ENCODE results near the gene SDF4. TPM values are rescaled to one million over a fixed set of nuclear protein-coding genes. Genes with fewer than 3 reads are reported as not detected.

SDF4 gene
- total and polyA plus RNA-seq, 2 of the 13 experiments (the other 11 are each of a cell fraction or from before 2014, with no cell fraction given) = 80.8 to 107 TPM

DNA sequence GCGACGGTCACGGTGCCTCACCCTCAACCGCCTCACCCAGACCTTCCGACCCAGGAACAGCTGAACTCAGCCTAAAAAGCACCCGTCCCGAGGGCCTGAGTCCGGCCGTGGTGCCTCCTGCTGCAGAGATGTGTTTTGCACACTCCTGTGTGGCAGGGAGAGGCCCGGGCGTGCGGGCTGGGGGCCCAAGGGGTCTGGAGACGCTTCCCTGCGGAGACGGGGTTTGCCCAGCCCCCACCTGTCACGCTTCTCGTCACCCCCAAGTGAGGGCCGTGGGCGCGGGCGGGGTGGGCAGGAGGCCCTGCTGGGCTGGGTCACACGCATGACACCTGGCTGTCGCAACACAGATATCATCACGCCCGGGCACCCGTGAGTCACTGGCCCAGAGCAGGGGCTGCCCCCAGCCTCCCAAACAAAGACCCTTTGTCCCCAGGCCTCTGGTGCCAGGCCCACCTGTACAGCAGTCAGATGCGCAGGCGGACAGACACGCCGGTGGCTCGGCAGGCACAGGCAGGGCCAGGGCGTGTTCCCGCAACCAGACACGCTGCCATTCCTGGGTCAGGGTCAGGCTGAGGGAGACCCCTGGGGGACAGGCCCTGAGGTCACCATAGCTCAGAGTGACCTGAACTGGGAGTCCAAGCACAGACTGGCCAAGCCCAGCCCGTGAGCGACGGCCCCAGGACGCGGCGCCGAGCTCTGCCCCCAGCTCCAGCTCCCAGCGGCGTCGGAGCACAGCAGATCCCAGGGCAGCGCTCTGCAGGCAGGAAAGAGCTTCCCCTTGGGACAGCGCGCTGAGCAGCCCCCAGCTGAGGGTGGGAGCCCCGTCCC, 6.3 kb upstream of the SDF4 start:
- peak overlapping the region; percentile 48 for H3K27ac ChIP-seq (ENCODE audit: extremely low read length, insufficient read depth, low read length)
- H2AFZ ChIP-seq (ENCODE audit: low read length) = no peak overlapping the region
- no peaks in the 10 kb centered on the region for H4K20me1 ChIP-seq (ENCODE audit: insufficient read depth, low read length)
- peaks cover 80% of the 10 kb centered on the region for H3K4me1 ChIP-seq (ENCODE audit: insufficient read depth, low read length)
- ChIA-PET CTCF (ENCODE audit: low intra/inter-chr PET ratio, low total read pairs) (no interaction called here), POLR2A (interaction anchor here (0.6 to 3.3 kb wide), 12 partner anchors 14 to 218 kb away, joined by 3 to 26 read pairs (median 6); partner anchors contain the start of genes AGRN and UBE2J2)
- intact Hi-C loops (cut with micrococcal nuclease; ENCODE audit: unreplicated experiment) = loop anchor here (10.0 kb wide), 2 partner anchors 63 to 233 kb away; partner anchors contain the start of genes HES4 and TTLL10
- peak; percentile 58 for ATAC-seq
- H3K36me3 ChIP-seq (replicated peaks in 1 of 2; ENCODE audit: control insufficient read depth in 1 of 2, insufficient read depth in 2 of 2, low read length in 2 of 2) = no peaks in the 10 kb centered on the region
- in situ Hi-C loops (cut with HindIII; ENCODE audit: extremely low pct_ligation_motif_present, low pct_unique_long_range_greater_than_20kb) = no loop called here
- peak overlapping the region; percentile 87 for H3K4me2 ChIP-seq (ENCODE audit: low read depth, low read length)
- no TSS peak for BruUV-seq (replicated peaks)
- H3K4me3 ChIP-seq (replicated peaks in 1 of 3; ENCODE audit: insufficient read depth in 1 of 3, low read depth in 2 of 3, low read length in 3 of 3) = peak overlapping the region; percentile 39 to 80 (median 47)
- peak; percentile 84 for DNase-seq (ENCODE audit: low spot score)
- no peaks in the 10 kb centered on the region; a peak in 1 of 5 replicates for H3K27me3 ChIP-seq (ENCODE audit: control insufficient read depth in 1 of 2, insufficient read depth in 2 of 2, low read length in 2 of 2)
- no peak for FAIRE-seq
- H3K9ac ChIP-seq (ENCODE audit: insufficient read depth, low read depth, low read length) = peak overlapping the region; percentile 62
- no peaks in the 10 kb centered on the region for H3K79me2 ChIP-seq (ENCODE audit: insufficient read depth, low read length)
- 0% methylated on average over 5 of the region's 48 CpGs for WGBS (ENCODE audit: low lambda C conversion rate)
- H3K9me3 ChIP-seq (ENCODE audit: low read length) = no peaks in the 10 kb centered on the region
- TF ChIP-seq ELF4 (CRISPR knock-in tag; IDR thresholded peaks at IDR 0.05; ENCODE audit: borderline replicate concordance) (no peak), ZNF558 (CRISPR knock-in tag; IDR thresholded peaks at IDR 0.05; ENCODE audit: borderline replicate concordance) (peak; percentile 68; the same call in 1 of the 2 replicates), TBX3 (IDR thresholded peaks at IDR 0.05; ENCODE audit: borderline replicate concordance) (peak; percentile 47; the same call in 1 of the 2 replicates), ZNF670 (CRISPR knock-in tag; IDR thresholded peaks at IDR 0.05; ENCODE audit: borderline replicate concordance) (peak; percentile 62; the same call in 1 of the 2 replicates), PREB (CRISPR knock-in tag; IDR thresholded peaks at IDR 0.05) (no peak), SRSF9 (IDR thresholded peaks at IDR 0.05; ENCODE audit: borderline replicate concordance, insufficient read depth, low read depth, low read length, poor library complexity, severe bottlenecking) (no peak), ZNF562 (CRISPR knock-in tag; IDR thresholded peaks at IDR 0.05; ENCODE audit: borderline replicate concordance) (no peak), ZNF746 (CRISPR knock-in tag; IDR thresholded peaks at IDR 0.05) (peak; percentile 65), ZFP37 (CRISPR knock-in tag; IDR thresholded peaks at IDR 0.05; ENCODE audit: borderline replicate concordance) (0 out of 2 replicates have a peak, but pooled peaks have one; percentile 32), GFI1 (CRISPR knock-in tag; IDR thresholded peaks at IDR 0.05; ENCODE audit: borderline replicate concordance) (peak; percentile 58; the same call in 1 of the 2 replicates), MYC (CRISPR knock-in tag; IDR thresholded peaks at IDR 0.05; ENCODE audit: borderline replicate concordance) (peak; percentile 75; the same call in 1 of the 2 replicates), ONECUT2 (CRISPR knock-in tag; IDR thresholded peaks at IDR 0.05) (no peak), ELK4 (CRISPR knock-in tag; IDR thresholded peaks at IDR 0.05; ENCODE audit: borderline replicate concordance) (no peak), MEIS1 (CRISPR knock-in tag; IDR thresholded peaks at IDR 0.05; ENCODE audit: borderline replicate concordance) (peak; percentile 48; the same call in 1 of the 2 replicates), KAT8 (CRISPR knock-in tag; IDR thresholded peaks at IDR 0.05) (peak; percentile 33; the same call in 1 of the 2 replicates), ZBTB7A (CRISPR knock-in tag; IDR thresholded peaks at IDR 0.05) (peak; percentile 98)
- TF ChIP-seq, protein P1, sequence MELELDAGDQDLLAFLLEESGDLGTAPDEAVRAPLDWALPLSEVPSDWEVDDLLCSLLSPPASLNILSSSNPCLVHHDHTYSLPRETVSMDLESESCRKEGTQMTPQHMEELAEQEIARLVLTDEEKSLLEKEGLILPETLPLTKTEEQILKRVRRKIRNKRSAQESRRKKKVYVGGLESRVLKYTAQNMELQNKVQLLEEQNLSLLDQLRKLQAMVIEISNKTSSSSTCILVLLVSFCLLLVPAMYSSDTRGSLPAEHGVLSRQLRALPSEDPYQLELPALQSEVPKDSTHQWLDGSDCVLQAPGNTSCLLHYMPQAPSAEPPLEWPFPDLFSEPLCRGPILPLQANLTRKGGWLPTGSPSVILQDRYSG (CRISPR knock-in tag; IDR thresholded peaks at IDR 0.05) = 0 out of 2 replicates have a peak, but pooled peaks have one; percentile 53
- TF ChIP-seq, protein P2, sequence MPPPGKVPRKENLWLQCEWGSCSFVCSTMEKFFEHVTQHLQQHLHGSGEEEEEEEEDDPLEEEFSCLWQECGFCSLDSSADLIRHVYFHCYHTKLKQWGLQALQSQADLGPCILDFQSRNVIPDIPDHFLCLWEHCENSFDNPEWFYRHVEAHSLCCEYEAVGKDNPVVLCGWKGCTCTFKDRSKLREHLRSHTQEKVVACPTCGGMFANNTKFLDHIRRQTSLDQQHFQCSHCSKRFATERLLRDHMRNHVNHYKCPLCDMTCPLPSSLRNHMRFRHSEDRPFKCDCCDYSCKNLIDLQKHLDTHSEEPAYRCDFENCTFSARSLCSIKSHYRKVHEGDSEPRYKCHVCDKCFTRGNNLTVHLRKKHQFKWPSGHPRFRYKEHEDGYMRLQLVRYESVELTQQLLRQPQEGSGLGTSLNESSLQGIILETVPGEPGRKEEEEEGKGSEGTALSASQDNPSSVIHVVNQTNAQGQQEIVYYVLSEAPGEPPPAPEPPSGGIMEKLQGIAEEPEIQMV (CRISPR knock-in tag; IDR thresholded peaks at IDR 0.05; ENCODE audit: low read depth) = no peak
